BJ (cell line): Measurements from ENCODE around the gene P2RX4. TPM values are rescaled to one million over a fixed set of nuclear protein-coding genes. Genes with fewer than 3 reads are reported as not detected.
"Not testable (repeated sequence)": the region's sequence is repeated elsewhere in the genome, so short reads cannot be mapped to it uniquely, and the experiment has no call there.

Source experiments
- CTCF ChIA-PET: fragments of 350-600 bp; formaldehyde crosslinking; extraction: SDS; loops from one replicate; lab custom pipeline; 2021; ENCODE audit warnings: antibody characterized with exemption, inconsistent platforms; lab: Yijun Ruan, JAX
- POLR2A ChIA-PET: fragments of 300-600 bp; sonication (Branson Sonifier 250); formaldehyde crosslinking; extraction: SDS; loops from one replicate; lab custom pipeline; 2021; ENCODE audit warnings: antibody characterized with exemption; lab: Charles Lee
- DNase-seq: peaks from one replicate; pipeline ENCODE4 v3.0.0-alpha.2; 2011; ENCODE audit warnings: low read depth
- H3K27me3 ChIP-seq: 2 replicates; pipeline ENCODE4 v1.6.0; 2011; ENCODE audit warnings: low read length; ENCODE audit not compliant: control insufficient read depth, insufficient read depth
- H3K36me3 ChIP-seq: 2 replicates; pipeline ENCODE4 v1.5.1; 2011; ENCODE audit warnings: low read length; ENCODE audit not compliant: control insufficient read depth, insufficient read depth
- H3K4me3 ChIP-seq: 2 replicates; pipeline ENCODE4 v1.5.1; 2011; ENCODE audit warnings: low read depth, mild to moderate bottlenecking, control low read depth, low read length
- polyA plus RNA-seq: library from polyadenylated mRNA; depleted of rRNA; stranded (reverse); fragments of >200 nt; gene quantifications from 2 replicates; pipeline ENCODE4 v1.2.3, GENCODE V29; 2011
- TF ChIP-seq, protein P1 (sequence below): IDR thresholded peaks from 2 replicates; pipeline ENCODE4 v1.5.1; 2011; ENCODE audit warnings: low read depth, mild to moderate bottlenecking, control low read depth, inconsistent platforms, low read length, moderate library complexity; ENCODE audit not compliant: insufficient read depth

Gene P2RX4
- polyA plus RNA-seq, 1 experiment: 25.8 TPM

DNA sequence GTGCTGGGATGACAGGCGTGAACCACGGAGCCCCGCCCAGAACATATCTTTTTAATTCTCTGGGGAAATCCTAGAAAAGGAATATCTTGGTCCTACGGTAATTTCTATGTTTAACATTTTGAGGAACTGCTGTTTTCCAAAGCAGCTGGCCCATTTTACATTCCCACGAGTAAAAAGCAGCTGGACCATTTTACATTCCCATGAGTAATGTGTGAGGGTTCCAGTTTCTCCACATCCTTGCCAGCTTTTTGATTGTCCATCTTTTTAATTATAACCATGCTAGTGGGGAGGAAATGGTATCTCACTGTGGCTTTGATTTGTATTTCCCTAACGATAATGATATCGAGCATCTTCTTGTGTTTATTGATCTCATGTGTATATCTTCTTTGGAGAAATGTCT lies 4.4 kb upstream of the P2RX4 start:
- DNase-seq: no peak

DNA sequence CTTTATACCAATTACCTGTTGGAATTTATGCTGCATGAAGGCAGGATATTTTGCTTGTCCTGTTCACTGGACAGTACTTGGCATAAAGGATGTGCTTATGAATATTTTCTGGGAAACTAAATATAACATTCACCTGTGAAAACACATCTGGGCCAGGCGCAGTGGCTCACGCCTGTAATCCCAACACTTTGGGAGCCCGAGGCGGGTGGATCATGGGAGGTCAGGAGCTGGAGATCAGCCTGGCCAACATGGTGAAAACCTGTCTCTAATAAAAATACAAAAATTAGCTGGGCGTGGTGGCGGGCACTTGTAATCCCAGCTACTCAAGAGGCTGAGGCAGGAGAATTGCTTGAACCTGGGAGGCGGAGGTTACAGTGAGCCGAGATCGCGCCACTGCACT lies 1.4 kb upstream of the P2RX4 start:
- H3K27me3 ChIP-seq, CTCF ChIA-PET, POLR2A ChIA-PET, DNase-seq, H3K36me3 ChIP-seq, H3K4me3 ChIP-seq: not testable (repeated sequence)

More for the DNA sequence above, 4.4 kb upstream of the P2RX4 start:
- TF ChIP-seq, protein P1, sequence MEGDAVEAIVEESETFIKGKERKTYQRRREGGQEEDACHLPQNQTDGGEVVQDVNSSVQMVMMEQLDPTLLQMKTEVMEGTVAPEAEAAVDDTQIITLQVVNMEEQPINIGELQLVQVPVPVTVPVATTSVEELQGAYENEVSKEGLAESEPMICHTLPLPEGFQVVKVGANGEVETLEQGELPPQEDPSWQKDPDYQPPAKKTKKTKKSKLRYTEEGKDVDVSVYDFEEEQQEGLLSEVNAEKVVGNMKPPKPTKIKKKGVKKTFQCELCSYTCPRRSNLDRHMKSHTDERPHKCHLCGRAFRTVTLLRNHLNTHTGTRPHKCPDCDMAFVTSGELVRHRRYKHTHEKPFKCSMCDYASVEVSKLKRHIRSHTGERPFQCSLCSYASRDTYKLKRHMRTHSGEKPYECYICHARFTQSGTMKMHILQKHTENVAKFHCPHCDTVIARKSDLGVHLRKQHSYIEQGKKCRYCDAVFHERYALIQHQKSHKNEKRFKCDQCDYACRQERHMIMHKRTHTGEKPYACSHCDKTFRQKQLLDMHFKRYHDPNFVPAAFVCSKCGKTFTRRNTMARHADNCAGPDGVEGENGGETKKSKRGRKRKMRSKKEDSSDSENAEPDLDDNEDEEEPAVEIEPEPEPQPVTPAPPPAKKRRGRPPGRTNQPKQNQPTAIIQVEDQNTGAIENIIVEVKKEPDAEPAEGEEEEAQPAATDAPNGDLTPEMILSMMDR: no peak
- POLR2A ChIA-PET: no interaction called here
- Histone ChIP-seq H3K36me3 (no peaks in the 10 kb centered on the region), H3K4me3 (no peak overlapping the region), H3K27me3 (no peaks in the 10 kb centered on the region)
- CTCF ChIA-PET: no interaction called here

GRCh38 chr12:121209221-121209620 lies 708 bp upstream of the P2RX4 start:
- POLR2A ChIA-PET: no interaction called here
- TF ChIP-seq, protein P1: no peak
- Histone ChIP-seq H3K27me3 (no peaks in the 10 kb centered on the region), H3K4me3 (no peak overlapping the region), H3K36me3 (no peaks in the 10 kb centered on the region)
- CTCF ChIA-PET: no interaction called here
- no peak for DNase-seq

GRCh38 chr12:121212875-121213274 lies 2.9 kb downstream of the P2RX4 start:
- Histone ChIP-seq H3K4me3 (no peak overlapping the region), H3K36me3 (no peaks in the 10 kb centered on the region), H3K27me3 (no peaks in the 10 kb centered on the region)
- ChIA-PET CTCF (interaction anchor here (1.3 to 1.4 kb wide), 2 partner anchors 10 to 17 kb away, joined by 3 to 4 read pairs; no protein-coding TSS in a partner anchor), POLR2A (no interaction called here)
- TF ChIP-seq, protein P1: no peak
- DNase-seq: no peak

GRCh38 chr12:121214166-121214777 lies 4.3 kb downstream of the P2RX4 start:
- Histone ChIP-seq H3K4me3 (no peak overlapping the region), H3K27me3 (no peaks in the 10 kb centered on the region), H3K36me3 (no peaks in the 10 kb centered on the region)
- DNase-seq: no peak
- ChIA-PET POLR2A (no interaction called here), CTCF (interaction anchor here (0.9 to 5.3 kb wide), 5 partner anchors 8 to 25 kb away, joined by 3 to 21 read pairs (median 3); no protein-coding TSS in a partner anchor)
- TF ChIP-seq, protein P1: no peak
